Body of pancreas (tissue), 4 donors: ENCODE data around the gene HOXD13.

Experiments used
- CTCF ChIP-seq, 7 experiments: fragments of 450-650 bp in 4 of 7; fragments of 200-600 bp in 3 of 7; sonication (generic) in 3 of 7; IDR thresholded peaks; one replicate each; pipeline ENCODE4 v1.5.1; 2016 to 2019; ENCODE audit warnings: antibody characterized with exemption in 7 of 7
- POLR2A ChIP-seq, 3 donors: fragments of 450-650 bp; IDR thresholded peaks; one replicate each; pipeline ENCODE4 v1.6.1; 2016; ENCODE audit warnings: antibody characterized with exemption in 3 of 3, mild to moderate bottlenecking in 2 of 3

DNA sequence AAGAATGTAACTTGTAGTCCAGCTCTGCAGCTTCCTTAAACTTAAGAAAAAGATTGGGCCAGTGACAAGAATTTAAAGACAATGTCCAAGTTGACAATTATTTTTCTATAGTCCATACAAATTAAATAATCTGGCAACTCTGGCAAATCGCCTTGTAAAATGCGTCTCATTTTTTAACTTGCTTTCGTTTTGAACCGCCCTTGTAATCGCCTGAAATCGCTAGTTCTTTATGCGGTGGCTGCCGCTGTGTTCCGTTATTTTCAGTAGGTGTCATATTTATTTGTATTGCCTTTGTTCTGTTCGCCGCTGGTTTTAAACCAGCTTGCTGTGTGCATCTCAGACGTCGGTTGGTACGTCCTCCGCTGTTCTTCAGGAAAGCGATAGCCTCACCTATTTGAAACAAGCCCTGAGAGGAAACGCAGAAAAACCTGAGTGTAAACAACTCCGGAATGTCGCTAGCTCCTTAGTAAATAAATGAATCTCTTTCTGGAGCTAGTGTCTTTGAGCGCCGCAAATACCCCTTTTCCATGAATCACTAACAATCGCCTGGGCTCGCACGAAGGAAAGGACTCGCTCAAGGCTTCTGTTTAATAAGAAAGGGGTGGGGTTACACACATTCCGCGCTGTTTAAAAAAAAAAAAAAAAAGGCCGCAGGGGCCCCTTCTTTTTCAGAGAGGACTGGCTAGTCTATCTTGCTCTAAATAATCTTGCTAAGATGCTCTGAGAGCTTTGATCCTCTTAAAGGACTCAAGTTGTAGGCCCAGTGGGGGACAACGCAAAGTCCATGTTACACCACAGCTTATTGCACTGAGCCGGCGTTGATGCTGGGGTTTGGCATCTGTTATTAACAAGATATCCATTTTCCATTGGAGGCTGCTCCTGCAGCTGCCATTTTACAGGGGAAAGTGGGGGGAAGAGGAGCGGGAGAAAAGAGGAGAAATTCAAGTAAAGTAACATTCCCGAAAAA is 40.0 kb downstream of the HOXD13 start:
- TF ChIP-seq CTCF (IDR thresholded peaks at IDR 0.05) (no peak), POLR2A (IDR thresholded peaks at IDR 0.05) (no peak)
